GM12874 (cell line): ENCODE measurements around the gene DPYSL4.
A peak's percentile ranks its signal among the peaks of the same experiment; 100 is the strongest.

Experiments
- TF ChIP-seq, protein P1 (sequence below): IDR thresholded peaks from 2 replicates; pipeline ENCODE4 v1.5.1; 2011; ENCODE audit warnings: low read depth, mild to moderate bottlenecking, control low read depth, low read length, moderate library complexity; ENCODE audit not compliant: insufficient read depth

The DPYSL4 gene

DNA sequence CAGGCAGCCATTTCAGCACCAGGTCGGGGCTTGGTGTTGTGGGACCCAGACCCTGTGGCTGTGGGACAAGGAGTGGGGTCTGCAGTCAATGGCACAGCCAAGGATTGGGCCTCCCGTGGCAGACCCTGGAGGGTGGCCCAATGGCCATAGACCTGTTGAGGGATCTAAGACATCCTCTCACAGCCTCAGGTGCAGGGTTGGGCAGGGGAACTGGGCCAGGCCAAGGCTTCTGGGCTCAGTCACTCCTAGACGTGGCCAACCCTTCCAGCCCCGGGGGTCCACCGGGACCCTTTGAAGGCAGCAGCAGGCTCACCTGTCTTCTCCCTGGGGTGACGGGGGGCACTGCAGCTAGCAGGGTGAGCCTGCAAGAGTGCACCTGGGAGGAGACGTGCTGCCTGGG, 45.7 kb upstream of the DPYSL4 start:
- TF ChIP-seq, protein P1, sequence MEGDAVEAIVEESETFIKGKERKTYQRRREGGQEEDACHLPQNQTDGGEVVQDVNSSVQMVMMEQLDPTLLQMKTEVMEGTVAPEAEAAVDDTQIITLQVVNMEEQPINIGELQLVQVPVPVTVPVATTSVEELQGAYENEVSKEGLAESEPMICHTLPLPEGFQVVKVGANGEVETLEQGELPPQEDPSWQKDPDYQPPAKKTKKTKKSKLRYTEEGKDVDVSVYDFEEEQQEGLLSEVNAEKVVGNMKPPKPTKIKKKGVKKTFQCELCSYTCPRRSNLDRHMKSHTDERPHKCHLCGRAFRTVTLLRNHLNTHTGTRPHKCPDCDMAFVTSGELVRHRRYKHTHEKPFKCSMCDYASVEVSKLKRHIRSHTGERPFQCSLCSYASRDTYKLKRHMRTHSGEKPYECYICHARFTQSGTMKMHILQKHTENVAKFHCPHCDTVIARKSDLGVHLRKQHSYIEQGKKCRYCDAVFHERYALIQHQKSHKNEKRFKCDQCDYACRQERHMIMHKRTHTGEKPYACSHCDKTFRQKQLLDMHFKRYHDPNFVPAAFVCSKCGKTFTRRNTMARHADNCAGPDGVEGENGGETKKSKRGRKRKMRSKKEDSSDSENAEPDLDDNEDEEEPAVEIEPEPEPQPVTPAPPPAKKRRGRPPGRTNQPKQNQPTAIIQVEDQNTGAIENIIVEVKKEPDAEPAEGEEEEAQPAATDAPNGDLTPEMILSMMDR = no peak

DNA sequence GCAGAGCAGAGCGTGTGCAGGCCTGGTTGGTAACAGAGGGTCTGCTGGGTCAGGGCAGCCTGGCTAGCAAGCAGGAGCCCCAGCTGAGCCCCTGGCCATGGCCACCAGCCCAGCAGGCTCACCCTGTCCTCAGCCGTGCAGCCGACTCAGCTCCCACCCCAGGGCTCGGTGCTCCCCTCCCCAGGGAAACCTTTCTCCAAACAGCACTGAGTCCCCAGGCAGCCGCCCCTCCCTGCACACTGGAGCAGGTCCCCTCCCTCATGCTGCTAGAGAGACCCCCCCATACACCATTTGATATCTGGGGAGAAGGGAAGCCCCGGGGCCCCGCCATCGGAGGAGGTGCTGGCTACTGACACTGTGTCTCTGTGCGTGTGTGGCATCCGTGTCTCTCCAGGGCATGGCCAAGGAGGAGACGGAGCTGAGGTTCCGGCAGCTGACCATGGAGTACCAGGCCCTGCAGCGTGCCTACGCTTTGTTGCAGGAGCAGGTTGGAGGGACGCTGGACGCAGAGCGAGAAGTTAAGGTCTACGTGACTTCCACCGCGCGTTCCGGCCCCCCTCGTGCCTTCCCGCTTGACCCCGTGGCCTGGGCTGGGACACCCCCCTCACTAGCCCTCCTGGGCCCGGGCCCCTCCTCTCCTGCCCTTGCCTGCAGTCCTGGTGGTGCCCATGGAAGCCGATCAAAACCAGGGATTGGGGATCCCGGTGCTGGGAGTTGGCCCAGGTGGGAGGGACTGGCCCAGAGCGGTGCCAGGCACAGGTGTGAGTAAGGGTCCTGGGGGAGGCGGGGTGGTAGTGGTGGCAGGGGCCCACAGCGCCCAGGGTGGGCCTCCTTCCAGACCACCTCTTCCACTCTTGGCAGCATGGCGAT, 45.0 kb upstream of the DPYSL4 start:
- TF ChIP-seq, protein P1 = no peak

DNA sequence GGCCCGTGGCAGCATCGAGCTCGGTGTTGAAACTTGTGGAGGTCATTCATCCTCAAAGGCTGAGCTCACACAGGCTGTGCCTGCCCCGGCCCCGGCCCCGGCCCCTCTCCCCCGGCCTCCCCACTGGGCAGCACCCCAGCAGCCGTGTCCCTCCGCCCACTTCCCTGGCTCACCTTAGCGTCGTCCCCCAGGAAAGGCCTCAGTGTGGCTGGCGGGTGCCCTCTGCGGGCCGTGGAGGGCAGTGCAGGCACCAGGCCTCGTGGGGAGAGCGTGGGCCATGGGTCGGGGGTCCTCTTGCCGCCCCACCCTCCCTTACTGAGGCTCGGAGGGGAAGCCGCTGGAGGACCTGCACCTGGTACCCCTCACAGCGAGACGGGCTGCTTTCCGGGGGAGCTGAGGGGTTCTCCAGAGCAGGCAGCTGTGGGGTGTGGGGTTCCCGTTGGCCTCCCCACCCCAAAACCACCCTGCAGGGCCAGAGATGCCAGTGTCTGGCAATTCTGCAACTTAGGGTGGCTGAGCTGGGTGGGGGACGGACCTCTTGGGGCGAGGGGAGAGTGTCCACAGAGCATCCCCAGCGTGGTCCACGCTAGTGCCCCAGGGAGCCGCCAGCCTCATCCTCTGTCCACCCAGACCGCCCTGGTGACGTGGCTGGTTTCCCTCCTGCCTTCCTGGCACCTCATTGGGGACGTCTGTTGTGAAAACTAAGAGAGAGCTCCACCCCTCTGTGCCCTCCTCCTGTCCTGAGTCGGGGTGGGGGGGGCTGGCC, 44.2 kb upstream of the DPYSL4 start:
- TF ChIP-seq, protein P1 = peak; percentile 85

DNA sequence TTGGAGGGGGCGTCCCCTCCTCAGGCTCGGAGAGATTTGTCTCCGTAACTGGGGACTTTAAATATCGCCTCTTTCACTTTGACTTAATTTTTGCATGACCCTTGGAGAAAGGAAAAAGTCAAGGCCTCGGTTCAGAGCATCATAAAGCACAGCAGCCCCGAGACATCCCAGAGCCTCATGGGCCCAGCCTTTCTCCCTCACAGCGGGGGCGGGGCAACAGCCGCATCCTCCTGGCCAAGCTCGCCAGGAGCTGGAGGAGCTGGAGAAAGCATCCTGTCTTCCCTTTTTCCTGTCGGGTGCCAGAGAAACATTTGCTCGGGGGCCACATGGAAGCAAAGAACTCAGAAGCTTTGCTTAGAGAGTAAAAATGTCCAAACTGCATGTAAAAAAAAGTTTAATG, 43.6 kb upstream of the DPYSL4 start:
- TF ChIP-seq, protein P1 = no peak

DNA sequence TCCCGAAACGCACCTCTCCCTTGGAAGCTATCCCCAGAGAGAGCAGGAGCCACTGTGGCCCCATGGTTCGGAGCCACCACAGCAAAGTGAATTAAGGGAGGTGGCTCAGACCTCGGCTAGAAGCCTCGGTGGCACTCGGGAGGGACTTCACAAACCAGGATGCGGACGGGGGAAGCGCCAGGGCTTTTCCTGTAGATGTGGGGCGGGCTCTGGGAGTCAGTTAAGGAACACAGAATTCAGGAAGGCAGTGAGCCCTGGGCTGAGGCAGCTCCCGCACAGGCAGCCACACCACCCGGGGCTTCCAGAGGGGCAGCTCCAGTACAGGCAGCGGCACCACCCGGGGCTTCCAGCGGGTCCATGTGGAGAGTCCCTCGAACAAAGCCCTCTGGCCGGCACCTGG, 42.7 kb upstream of the DPYSL4 start:
- TF ChIP-seq, protein P1 = no peak

DNA sequence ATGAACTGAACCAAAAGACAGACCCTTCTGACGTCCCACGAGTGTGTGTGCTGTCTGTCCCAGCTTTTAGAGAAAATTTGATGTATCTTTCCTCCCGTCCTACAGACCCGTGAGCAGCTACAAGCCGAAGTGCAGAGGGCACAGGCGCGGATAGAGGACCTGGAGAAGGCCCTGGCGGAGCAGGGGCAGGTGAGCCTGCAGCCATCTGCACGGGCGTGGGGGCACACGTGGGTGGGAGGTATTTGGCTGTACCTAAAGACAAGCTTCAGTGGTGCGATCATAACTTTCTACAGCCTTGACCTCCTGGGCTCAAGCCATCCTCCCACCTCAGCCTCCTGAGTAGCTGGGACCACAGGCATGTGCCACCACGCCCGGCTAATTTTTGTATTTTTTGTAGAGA, 41.7 kb upstream of the DPYSL4 start:
- TF ChIP-seq, protein P1 = no peak

DNA sequence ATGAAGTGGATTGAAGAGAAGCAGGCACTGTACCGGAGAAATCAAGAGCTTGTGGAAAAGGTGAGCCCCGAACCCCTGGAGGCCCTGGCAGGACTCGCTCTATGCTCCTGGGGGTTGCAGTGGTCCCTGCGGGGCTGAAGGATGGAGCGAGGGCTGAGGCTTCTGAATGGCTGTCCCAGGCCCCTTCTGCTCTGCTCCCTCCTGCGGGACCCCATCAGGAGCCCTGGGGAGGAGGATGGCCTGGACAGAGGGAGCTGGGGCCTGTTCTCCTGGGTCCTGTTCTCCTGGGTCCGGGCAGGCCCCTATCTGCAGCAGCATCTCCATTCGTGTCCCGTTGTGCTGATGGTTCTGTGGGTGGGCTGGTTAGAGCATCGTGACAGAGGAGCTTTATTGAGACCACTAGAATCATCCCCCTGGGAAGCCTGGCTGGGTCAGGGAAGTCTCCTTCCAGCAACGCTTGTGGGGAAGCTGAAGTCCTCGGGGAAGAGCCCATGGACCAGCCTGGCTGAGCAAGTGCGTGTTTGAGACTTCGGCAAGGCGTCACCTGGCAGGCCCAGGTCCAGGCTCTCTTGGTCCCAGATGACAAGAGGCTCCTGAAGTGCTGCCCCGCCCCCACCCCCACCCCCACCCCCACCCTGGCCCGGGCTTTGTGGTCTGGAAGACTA, 41.1 kb upstream of the DPYSL4 start:
- TF ChIP-seq, protein P1 = no peak
